ENCODE data around the gene AMDHD2. TPM values are rescaled to one million over a fixed set of nuclear protein-coding genes. Genes with fewer than 3 reads are reported as not detected.
"Not testable (repeated sequence)": the region's sequence is repeated elsewhere in the genome, so short reads cannot be mapped to it uniquely, and the experiment has no call there.

The AMDHD2 gene
- total RNA-seq, 6 experiments from 2014 or later, result 12.3 to 24.9 (median 21.4) TPM

- H3K9me3 ChIP-seq, result no peaks in the 10 kb centered on the region
- H3K4me3 ChIP-seq, result peak within 1 kb of the TSS; percentile 40 to 61 (median 52)
- intact Hi-C loops (cut with DNase I), result no loop called here
- H3K4me1 ChIP-seq, result peaks cover 0 to 19% (median 4%) of the 10 kb centered on the region in 4 donors
- H3K27ac ChIP-seq, result peak within 1 kb of the TSS; percentile 92 to 99 (median 93)
- no peak for TF ChIP-seq POLR2A (IDR thresholded peaks at IDR 0.05)
- TF ChIP-seq CTCF (IDR thresholded peaks at IDR 0.05), result no peak
- no peaks in the 10 kb centered on the region for H3K27me3 ChIP-seq
- 27% methylated on average over 5 of the region's 11 CpGs for WGBS (ENCODE audit: insufficient coverage, low coverage, low lambda C conversion rate, missing lambda C conversion rate)
- ATAC-seq (no peak), DNase-seq (no peak)
- H3K36me3 ChIP-seq, result peaks cover 0 to 16% (median 4%) of the 10 kb centered on the region in 4 donors
Observed at GRCh38 chr16:2531371-2531695, 11.2 kb downstream of the AMDHD2 start, which contains the start of gene CEMP1. TSS of gene CEMP1 (minus strand) at chr16:2531408. CDS start at chr16:2531073, 335 bp downstream.

- 0% methylated on average over 24 of the region's 84 CpGs for WGBS (ENCODE audit: insufficient coverage, low coverage, low lambda C conversion rate, missing lambda C conversion rate)
- Histone ChIP-seq H3K36me3 (peaks cover 0 to 16% (median 4%) of the 10 kb centered on the region in 4 donors), H3K9me3 (no peaks in the 10 kb centered on the region), H3K27me3 (no peaks in the 10 kb centered on the region), H3K4me3 (peak overlapping the region; percentile 40 to 61 (median 52)), H3K27ac (peak overlapping the region; percentile 92 to 99 (median 93)), H3K4me1 (peaks cover 0 to 18% (median 3%) of the 10 kb centered on the region in 4 donors)
- DNase-seq, result peak; percentile 99
- TF ChIP-seq POLR2A (IDR thresholded peaks at IDR 0.05), result peak; percentile 55
- TF ChIP-seq CTCF (IDR thresholded peaks at IDR 0.05), result no peak
- peak; percentile 89 to 94 (median 92) for ATAC-seq
- intact Hi-C loops (cut with DNase I), result no loop called here
Observed at GRCh38 chr16:2531696-2532493, 11.7 kb downstream of the AMDHD2 start.

- Histone ChIP-seq H3K9me3 (no peaks in the 10 kb centered on the region), H3K27ac (peak overlapping the region; percentile 92 to 99 (median 93)), H3K4me3 (peak overlapping the region; percentile 40 to 61 (median 52)), H3K36me3 (peaks cover 0 to 16% (median 4%) of the 10 kb centered on the region in 4 donors), H3K27me3 (no peaks in the 10 kb centered on the region), H3K4me1 (peaks cover 0 to 14% (median 0%) of the 10 kb centered on the region in 4 donors)
- under 1% methylated on average over 28 of the region's 37 CpGs for WGBS (ENCODE audit: insufficient coverage, low coverage, low lambda C conversion rate, missing lambda C conversion rate)
- TF ChIP-seq CTCF (IDR thresholded peaks at IDR 0.05) (no peak), POLR2A (IDR thresholded peaks at IDR 0.05) (peak; percentile 61)
- intact Hi-C loops (cut with DNase I), result no loop called here
- peak; percentile 78 to 91 (median 89) for DNase-seq
- ATAC-seq, result peak; percentile 42 to 64 (median 58)
Observed at GRCh38 chr16:2532494-2533141, 12.4 kb downstream of the AMDHD2 start.

GRCh38 chr16:2533142-2533755, 13.1 kb downstream of the AMDHD2 start:
- H3K36me3 ChIP-seq; H3K27me3 ChIP-seq; ATAC-seq; intact Hi-C loops (cut with DNase I); H3K9me3 ChIP-seq: not testable (repeated sequence)
- DNase-seq, result peak in 1 of 3 donors; percentile 45
- Histone ChIP-seq H3K27ac (peak overlapping the region; percentile 92 to 99 (median 93)), H3K4me3 (peak overlapping the region; percentile 40 to 61 (median 52)), H3K4me1 (peaks cover 0 to 14% (median 0%) of the 10 kb centered on the region in 4 donors)
- WGBS (ENCODE audit: insufficient coverage, low coverage, low lambda C conversion rate, missing lambda C conversion rate), result 3% methylated on average over 6 of the region's 16 CpGs
